KMS-11 (cell line): ENCODE measurements around the gene CMC2.
A peak's percentile ranks its signal among the peaks of the same experiment; 100 is the strongest.

Source experiments
- H2AFZ ChIP-seq: fragments of 200-600 bp; sonication (generic); 2 replicates; pipeline ENCODE4 v1.6.1; 2016; ENCODE audit warnings: antibody characterized with exemption, mixed run types, low read depth
- H3K27ac ChIP-seq: fragments of 200-600 bp; sonication (generic); 2 replicates; pipeline ENCODE4 v1.6.1; 2016; ENCODE audit warnings: mild to moderate bottlenecking, mixed run types
- H3K27me3 ChIP-seq: fragments of 200-600 bp; sonication (generic); 2 replicates; pipeline ENCODE4 v1.6.1; 2017; ENCODE audit warnings: mild to moderate bottlenecking, low read depth, mixed run types, moderate library complexity; ENCODE audit not compliant: insufficient read depth
- H3K36me3 ChIP-seq: fragments of 200-600 bp; sonication (generic); 2 replicates; pipeline ENCODE4 v1.6.1; 2017; ENCODE audit warnings: mild to moderate bottlenecking, mixed run types; ENCODE audit not compliant: insufficient read depth
- H3K4me1 ChIP-seq: fragments of 200-600 bp; sonication (generic); 2 replicates; pipeline ENCODE4 v1.6.1; 2016; ENCODE audit warnings: mild to moderate bottlenecking, low read depth, mixed run types; ENCODE audit not compliant: poor library complexity, severe bottlenecking
- H3K4me2 ChIP-seq: fragments of 200-600 bp; sonication (generic); 2 replicates; pipeline ENCODE4 v1.7.0; 2016; ENCODE audit warnings: mild to moderate bottlenecking, mixed run types
- H3K4me3 ChIP-seq: fragments of 200-600 bp; sonication (generic); IDR thresholded peaks from 2 replicates; pipeline ENCODE4 v1.6.1; 2017; ENCODE audit warnings: low read depth, low read length, mixed read lengths; ENCODE audit not compliant: insufficient read depth
- H3K79me2 ChIP-seq: fragments of 200-600 bp; sonication (generic); 2 replicates; pipeline ENCODE4 v1.6.1; 2016; ENCODE audit warnings: low read depth, mixed run types; ENCODE audit not compliant: insufficient read depth
- H3K9ac ChIP-seq: fragments of 200-600 bp; sonication (generic); 2 replicates; pipeline ENCODE4 v1.6.1; 2016; ENCODE audit warnings: mild to moderate bottlenecking, mixed run types
- H4K20me1 ChIP-seq: fragments of 200-600 bp; sonication (generic); 2 replicates; pipeline ENCODE4 v1.6.1; 2016; ENCODE audit warnings: mild to moderate bottlenecking, mixed run types; ENCODE audit not compliant: insufficient read depth
- CTCF ChIP-seq: fragments of 200-600 bp; sonication (generic); conservative IDR thresholded peaks from 2 replicates; pipeline ENCODE4 v1.6.1; 2017; ENCODE audit warnings: low read depth, mild to moderate bottlenecking, antibody characterized with exemption, low read length, moderate library complexity, mixed read lengths

Gene CMC2

DNA sequence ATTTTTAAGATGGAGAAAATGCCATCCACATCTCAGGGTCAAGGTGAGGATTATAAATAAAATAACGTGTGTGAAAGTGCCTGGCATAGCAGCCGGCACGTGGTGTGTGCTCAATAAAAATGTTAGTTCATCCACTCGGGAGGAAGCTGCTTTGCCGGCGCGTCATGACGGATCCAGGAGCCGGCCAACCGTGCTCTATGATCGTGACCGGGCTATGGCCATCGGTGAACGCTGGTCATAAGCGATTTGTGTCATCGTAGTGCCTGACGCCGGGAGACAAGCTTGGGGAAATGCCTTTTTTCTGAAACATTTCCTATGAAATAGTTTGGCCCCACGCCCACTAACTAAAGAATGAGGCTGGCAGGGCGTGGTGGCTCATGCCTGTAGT is 74.0 kb downstream of the CMC2 start:
- Histone ChIP-seq H3K79me2 (no peaks in the 10 kb centered on the region), H3K9ac (no peak overlapping the region), H2AFZ (no peak overlapping the region), H3K36me3 (no peaks in the 10 kb centered on the region), H3K27me3 (no peaks in the 10 kb centered on the region), H4K20me1 (no peaks in the 10 kb centered on the region), H3K4me1 (no peaks in the 10 kb centered on the region), H3K27ac (no peak overlapping the region), H3K4me2 (no peak overlapping the region), H3K4me3 (no peak overlapping the region)
- no peak for TF ChIP-seq CTCF

GRCh38 chr16:80931801-80932707 is 74.6 kb downstream of the CMC2 start:
- H2AFZ ChIP-seq: no peak overlapping the region
- H3K36me3 ChIP-seq: no peaks in the 10 kb centered on the region
- H3K4me3 ChIP-seq: no peak overlapping the region
- H3K4me1 ChIP-seq: no peaks in the 10 kb centered on the region
- no peaks in the 10 kb centered on the region for H4K20me1 ChIP-seq
- TF ChIP-seq CTCF: no peak
- H3K9ac ChIP-seq: no peak overlapping the region
- no peak overlapping the region for H3K4me2 ChIP-seq
- no peak overlapping the region for H3K27ac ChIP-seq
- no peaks in the 10 kb centered on the region for H3K79me2 ChIP-seq
- H3K27me3 ChIP-seq: no peaks in the 10 kb centered on the region

DNA sequence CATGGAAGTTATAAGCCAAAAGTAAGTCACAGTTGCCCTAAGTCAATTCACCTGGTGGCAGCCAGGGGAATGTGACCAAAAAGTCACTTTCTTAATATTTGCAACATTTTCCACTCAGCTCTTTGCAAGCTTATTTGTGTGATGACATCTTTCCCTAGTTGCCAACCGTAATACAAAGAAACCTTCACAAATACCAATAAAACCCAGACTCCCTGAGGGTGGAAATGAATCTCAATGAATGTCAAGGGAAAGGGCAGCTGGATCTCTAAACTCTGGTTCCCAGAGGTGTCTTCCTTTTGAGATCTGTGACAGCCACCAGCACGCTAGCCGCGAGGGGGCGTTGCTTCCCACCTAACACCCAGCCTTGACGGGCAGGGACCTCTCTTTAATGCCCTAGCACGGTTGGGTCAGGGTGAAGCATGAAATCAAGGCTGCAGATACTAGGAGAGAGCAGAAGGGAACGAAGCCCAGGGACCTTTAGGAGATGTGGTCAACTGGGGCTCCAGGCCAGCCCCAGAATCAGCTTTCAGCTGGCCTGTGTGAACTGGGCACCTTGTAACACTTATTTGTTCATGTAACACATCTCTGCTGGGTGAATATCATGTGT is 82.2 kb downstream of the CMC2 start:
- H3K4me1 ChIP-seq: no peaks in the 10 kb centered on the region
- no peaks in the 10 kb centered on the region for H3K27me3 ChIP-seq
- no peak overlapping the region for H3K4me2 ChIP-seq
- H3K4me3 ChIP-seq: no peak overlapping the region
- H3K36me3 ChIP-seq: no peaks in the 10 kb centered on the region
- H2AFZ ChIP-seq: no peak overlapping the region
- H3K27ac ChIP-seq: no peak overlapping the region
- no peaks in the 10 kb centered on the region for H4K20me1 ChIP-seq
- no peak overlapping the region for H3K9ac ChIP-seq
- H3K79me2 ChIP-seq: no peaks in the 10 kb centered on the region
- 0 out of 2 replicates have a peak, but pooled peaks have one; percentile 19 for TF ChIP-seq CTCF

DNA sequence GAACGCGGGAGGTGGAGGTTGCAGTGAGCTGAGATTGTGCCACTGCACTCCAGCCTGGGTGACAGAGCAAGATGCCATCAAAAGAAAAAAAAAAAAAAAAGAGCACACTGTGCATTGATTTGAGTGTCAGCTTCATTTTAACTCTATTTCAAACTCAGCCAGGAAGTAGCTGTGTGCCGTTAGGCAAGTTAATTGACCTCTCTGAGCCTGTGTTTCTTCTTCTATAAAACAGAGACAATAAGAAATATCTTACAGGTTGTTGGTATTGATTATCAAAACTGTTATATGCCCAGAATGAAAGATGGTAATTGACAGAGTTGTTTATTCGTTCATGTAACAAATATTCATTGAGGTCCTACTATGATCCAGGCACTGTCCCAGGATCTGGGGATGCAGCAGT is 83.3 kb downstream of the CMC2 start:
- Histone ChIP-seq H3K36me3 (no peaks in the 10 kb centered on the region), H3K27ac (no peak overlapping the region), H2AFZ (no peak overlapping the region), H3K27me3 (no peaks in the 10 kb centered on the region), H3K4me2 (no peak overlapping the region), H4K20me1 (no peaks in the 10 kb centered on the region), H3K9ac (no peak overlapping the region), H3K4me3 (no peak overlapping the region), H3K4me1 (no peaks in the 10 kb centered on the region), H3K79me2 (no peaks in the 10 kb centered on the region)
- no peak for TF ChIP-seq CTCF
